ENCODE measurements around the gene NFE2L3. TPM values are rescaled to one million over a fixed set of nuclear protein-coding genes. Genes with fewer than 3 reads are reported as not detected.

Gene NFE2L3
- total and polyA plus RNA-seq, 9 of the 15 experiments (the other 6 are each of a cell fraction or from before 2014, with no cell fraction given) = 2.9 to 16.9 (median 12.4) TPM

GRCh38 chr7:26186364-26187311 lies 34.6 kb downstream of the NFE2L3 start (continued):
- TF ChIP-seq SREBF1 (IDR thresholded peaks at IDR 0.05; ENCODE audit: borderline replicate concordance, low read depth, low read length) (no peak), RBM25 (IDR thresholded peaks at IDR 0.05; ENCODE audit: low read depth, low read length, severe bottlenecking) (no peak), ATF3 (IDR thresholded peaks at IDR 0.05) (peak; percentile 88), ATF3 (CRISPR knock-in tag; conservative IDR thresholded peaks at IDR 0.05) (no peak), ZNF174 (CRISPR knock-in tag; IDR thresholded peaks at IDR 0.05) (no peak), SETDB1 (IDR thresholded peaks at IDR 0.05; ENCODE audit: low read length) (no peak), NFE2L1 (tag; IDR thresholded peaks at IDR 0.05; ENCODE audit: borderline replicate concordance, low read depth) (no peak), KHSRP (IDR thresholded peaks at IDR 0.05) (0 out of 2 replicates have a peak, but pooled peaks have one; percentile 37), ESRRA (IDR thresholded peaks at IDR 0.05; ENCODE audit: borderline replicate concordance, low read depth) (no peak), JUND (IDR thresholded peaks at IDR 0.05; ENCODE audit: borderline replicate concordance, low read depth, low read length) (0 out of 2 replicates have a peak, but pooled peaks have one; percentile 48), JUND (tag; IDR thresholded peaks at IDR 0.05; ENCODE audit: borderline replicate concordance, low read depth, low read length) (peak; percentile 74; the same call in 2 of the 3 replicates), RBM22 (IDR thresholded peaks at IDR 0.05; ENCODE audit: low read depth, low read length, poor library complexity, severe bottlenecking) (peak; percentile 95), RAD51 (IDR thresholded peaks at IDR 0.05; ENCODE audit: borderline replicate concordance, low read depth) (no peak), FOSL1 (tag; conservative IDR thresholded peaks at IDR 0.05) (peak; percentile 29; the same call in 1 of the 2 replicates), SIRT6 (IDR thresholded peaks at IDR 0.05; ENCODE audit: low read depth, low read length) (no peak), RBFOX2 (IDR thresholded peaks at IDR 0.05; ENCODE audit: low read depth, low read length) (0 out of 2 replicates have a peak, but pooled peaks have one; percentile 25), TOE1 (IDR thresholded peaks at IDR 0.05; ENCODE audit: borderline replicate concordance) (no peak), TOE1 (CRISPR knock-in tag; IDR thresholded peaks at IDR 0.05; ENCODE audit: borderline replicate concordance, low read depth) (no peak), CCNT2 (IDR thresholded peaks at IDR 0.05; ENCODE audit: borderline replicate concordance, extremely low read depth, insufficient read length, low read depth, low read length) (peak; percentile 22), ATF6 (CRISPR knock-in tag; IDR thresholded peaks at IDR 0.05) (no peak), CHD1 (IDR thresholded peaks at IDR 0.05; ENCODE audit: low read length) (no peak), POLR2G (IDR thresholded peaks at IDR 0.05; ENCODE audit: low read depth, low read length) (peak; percentile 69), IRF2 (CRISPR knock-in tag; IDR thresholded peaks at IDR 0.05) (no peak)
